HEK293 (cell line): ENCODE measurements around the gene CCDC146.
A peak's percentile ranks its signal among the peaks of the same experiment; 100 is the strongest.

Source experiments
- CTCF ChIA-PET: fragments of 350-600 bp; formaldehyde crosslinking; extraction: SDS; loops from one replicate; lab custom pipeline; 2021; ENCODE audit warnings: antibody characterized with exemption; lab: Yijun Ruan, JAX
- POLR2A ChIA-PET: fragments of 300-600 bp; formaldehyde crosslinking; extraction: SDS; loops from one replicate; lab custom pipeline; 2020; ENCODE audit warnings: antibody characterized with exemption, inconsistent platforms; lab: Yijun Ruan, JAX
- H3K27ac ChIP-seq: fragments of 200-500 bp; sonication (Bioruptor generic); 2 replicates; pipeline ENCODE4 v1.5.1; 2014; ENCODE audit warnings: low read depth, low read length, control low read depth, inconsistent platforms; ENCODE audit errors: extremely low read depth
- H3K36me3 ChIP-seq, 2 experiments: fragments of 200-500 bp in 1 of 2; sonication (Bioruptor generic) in 1 of 2; 1 replicate in 1 of 2; 2 replicates in 1 of 2; pipeline ENCODE4 v1.5.1; 2014 to 2017; ENCODE audit warnings: inconsistent platforms in 2 of 2, low read length in 2 of 2; ENCODE audit not compliant: control insufficient read depth in 2 of 2, insufficient read depth in 1 of 2
- H3K4me1 ChIP-seq: fragments of 200-500 bp; sonication (Bioruptor generic); 2 replicates; pipeline ENCODE4 v1.5.1; 2014; ENCODE audit warnings: mild to moderate bottlenecking, low read length, inconsistent platforms; ENCODE audit not compliant: control insufficient read depth, insufficient read depth
- H3K4me3 ChIP-seq: 2 replicates; pipeline ENCODE4 v1.5.1; 2011; ENCODE audit warnings: low read depth, mild to moderate bottlenecking, control low read depth, low read length, moderate library complexity
- H3K9me3 ChIP-seq: fragments of 200-500 bp; sonication (Bioruptor generic); 2 replicates; pipeline ENCODE4 v1.5.1; 2014; ENCODE audit warnings: low read depth, low read length, inconsistent platforms; ENCODE audit not compliant: control insufficient read depth, insufficient read depth
- HOXC10 ChIP-seq: sonication (generic); formaldehyde crosslinking; IDR thresholded peaks from 2 replicates; pipeline ENCODE4 v1.8.1; 2023; ENCODE audit warnings: mild to moderate bottlenecking, missing genetic modification reagents
- HOXD13 ChIP-seq: sonication (generic); formaldehyde crosslinking; IDR thresholded peaks from 2 replicates; pipeline ENCODE4 v1.8.0; 2022; ENCODE audit warnings: missing genetic modification reagents, borderline replicate concordance
- OSR2 ChIP-seq: fragments of 450-650 bp; formaldehyde crosslinking; IDR thresholded peaks from 2 replicates; pipeline ENCODE4 v1.5.1; 2016; ENCODE audit warnings: missing biosample characterization, missing genetic modification characterization
- RBAK ChIP-seq: fragments of 450-650 bp; formaldehyde crosslinking; IDR thresholded peaks from 2 replicates; pipeline ENCODE4 v1.5.1; 2016; ENCODE audit warnings: missing biosample characterization, missing genetic modification characterization
- REPIN1 ChIP-seq: fragments of 450-650 bp; formaldehyde crosslinking; IDR thresholded peaks from 2 replicates; pipeline ENCODE4 v1.5.1; 2017; ENCODE audit warnings: missing biosample characterization, missing genetic modification characterization, low read depth
- SP2 ChIP-seq: fragments of 450-650 bp; formaldehyde crosslinking; IDR thresholded peaks from 2 replicates; pipeline ENCODE4 v1.5.1; 2016; ENCODE audit warnings: missing biosample characterization, missing genetic modification characterization
- SP7 ChIP-seq: fragments of 450-650 bp; formaldehyde crosslinking; IDR thresholded peaks from 2 replicates; pipeline ENCODE4 v1.5.1; 2016; ENCODE audit warnings: missing biosample characterization, missing genetic modification characterization
- ZBTB48 ChIP-seq: fragments of 450-650 bp; formaldehyde crosslinking; IDR thresholded peaks from 2 replicates; pipeline ENCODE4 v1.5.1; 2016; ENCODE audit warnings: missing biosample characterization, missing genetic modification characterization
- ZEB2 ChIP-seq: fragments of 450-650 bp; formaldehyde crosslinking; IDR thresholded peaks from 2 replicates; pipeline ENCODE4 v1.5.1; 2016; ENCODE audit warnings: missing biosample characterization, missing genetic modification characterization
- ZNF114 ChIP-seq: fragments of 450-650 bp; formaldehyde crosslinking; IDR thresholded peaks from 2 replicates; pipeline ENCODE4 v1.5.0; 2017; ENCODE audit warnings: missing biosample characterization, missing genetic modification characterization
- ZNF157 ChIP-seq: fragments of 450-650 bp; formaldehyde crosslinking; IDR thresholded peaks from 2 replicates; pipeline ENCODE4 v1.5.1; 2016; ENCODE audit warnings: missing biosample characterization, missing genetic modification characterization
- ZNF169 ChIP-seq: fragments of 450-650 bp; formaldehyde crosslinking; IDR thresholded peaks from 2 replicates; pipeline ENCODE4 v1.5.1; 2016; ENCODE audit warnings: missing biosample characterization, missing genetic modification characterization
- ZNF19 ChIP-seq: fragments of 450-650 bp; formaldehyde crosslinking; IDR thresholded peaks from 2 replicates; pipeline ENCODE4; 2016; ENCODE audit warnings: missing biosample characterization, missing genetic modification characterization, low read depth
- ZNF266 ChIP-seq: fragments of 450-650 bp; formaldehyde crosslinking; IDR thresholded peaks from 2 replicates; pipeline ENCODE4 v1.5.1; 2016; ENCODE audit warnings: missing biosample characterization, missing genetic modification characterization, low read depth
- ZNF311 ChIP-seq: fragments of 450-650 bp; formaldehyde crosslinking; IDR thresholded peaks from 2 replicates; pipeline ENCODE4 v1.5.1; 2017; ENCODE audit warnings: missing biosample characterization, missing genetic modification characterization, borderline replicate concordance
- ZNF341 ChIP-seq: fragments of 450-650 bp; formaldehyde crosslinking; IDR thresholded peaks from 2 replicates; pipeline ENCODE4; 2016; ENCODE audit warnings: low read depth, missing biosample characterization, missing genetic modification characterization
- ZNF366 ChIP-seq: fragments of 450-650 bp; formaldehyde crosslinking; conservative IDR thresholded peaks from 2 replicates; pipeline ENCODE4 v1.5.1; 2016; ENCODE audit warnings: missing biosample characterization, missing genetic modification characterization
- ZNF404 ChIP-seq: fragments of 450-650 bp; formaldehyde crosslinking; IDR thresholded peaks from 2 replicates; pipeline ENCODE4 v1.5.1; 2017; ENCODE audit warnings: missing biosample characterization, missing genetic modification characterization
- ZNF426 ChIP-seq: fragments of 450-650 bp; formaldehyde crosslinking; IDR thresholded peaks from 2 replicates; pipeline ENCODE4 v1.5.1; 2017; ENCODE audit warnings: missing biosample characterization, missing genetic modification characterization, mild to moderate bottlenecking, inconsistent platforms, moderate library complexity
- ZNF473 ChIP-seq: fragments of 450-650 bp; formaldehyde crosslinking; IDR thresholded peaks from 2 replicates; pipeline ENCODE4 v1.5.1; 2017; ENCODE audit warnings: missing biosample characterization, missing genetic modification characterization
- ZNF558 ChIP-seq: fragments of 450-650 bp; formaldehyde crosslinking; IDR thresholded peaks from 2 replicates; pipeline ENCODE4 v1.5.1; 2016; ENCODE audit warnings: missing biosample characterization, missing genetic modification characterization
- ZNF624 ChIP-seq: fragments of 450-650 bp; formaldehyde crosslinking; IDR thresholded peaks from 2 replicates; pipeline ENCODE4 v1.5.1; 2017; ENCODE audit warnings: missing biosample characterization, missing genetic modification characterization
- ZNF629 ChIP-seq: fragments of 450-650 bp; formaldehyde crosslinking; IDR thresholded peaks from 2 replicates; pipeline ENCODE4 v1.5.1; 2017; ENCODE audit warnings: missing biosample characterization, missing genetic modification characterization
- ZNF654 ChIP-seq: fragments of 450-650 bp; formaldehyde crosslinking; IDR thresholded peaks from 2 replicates; pipeline ENCODE4 v1.5.1; 2016; ENCODE audit warnings: low read depth, missing biosample characterization, missing genetic modification characterization
- ZNF670 ChIP-seq: fragments of 450-650 bp; formaldehyde crosslinking; IDR thresholded peaks from 2 replicates; pipeline ENCODE4 v1.5.1; 2016; ENCODE audit warnings: missing biosample characterization, missing genetic modification characterization, low read depth
- ZNF747 ChIP-seq: fragments of 450-650 bp; formaldehyde crosslinking; IDR thresholded peaks from 2 replicates; pipeline ENCODE4 v1.5.1; 2016; ENCODE audit warnings: missing biosample characterization, missing genetic modification characterization
- ZNF777 ChIP-seq: fragments of 450-650 bp; formaldehyde crosslinking; IDR thresholded peaks from 2 replicates; pipeline ENCODE4 v1.5.1; 2017; ENCODE audit warnings: missing biosample characterization, missing genetic modification characterization, borderline replicate concordance
- ZSCAN30 ChIP-seq: fragments of 450-650 bp; IDR thresholded peaks from 2 replicates; pipeline ENCODE4 v1.5.1; 2018; ENCODE audit warnings: missing biosample characterization, mild to moderate bottlenecking, missing genetic modification characterization, moderate library complexity
- TF ChIP-seq, protein P1 (sequence below): fragments of 450-650 bp; formaldehyde crosslinking; IDR thresholded peaks from 2 replicates; pipeline ENCODE4 v1.5.1; 2017; ENCODE audit warnings: missing biosample characterization, missing genetic modification characterization
- TF ChIP-seq, protein P2 (sequence below): fragments of 450-650 bp; formaldehyde crosslinking; IDR thresholded peaks from 2 replicates; pipeline ENCODE4 v1.5.1; 2016; ENCODE audit warnings: missing biosample characterization, missing genetic modification characterization, low read depth
- TF ChIP-seq, protein P3 (sequence below): fragments of 450-650 bp; formaldehyde crosslinking; IDR thresholded peaks from 2 replicates; pipeline ENCODE4 v1.5.1; 2016; ENCODE audit warnings: missing biosample characterization, missing genetic modification characterization
- TF ChIP-seq, protein P4 (sequence below): fragments of 450-650 bp; formaldehyde crosslinking; IDR thresholded peaks from 2 replicates; pipeline ENCODE4 v1.5.1; 2017; ENCODE audit warnings: missing biosample characterization, missing genetic modification characterization
- TF ChIP-seq, protein P5 (sequence below): fragments of 450-650 bp; formaldehyde crosslinking; IDR thresholded peaks from 2 replicates; pipeline ENCODE4; 2016; ENCODE audit warnings: missing biosample characterization, missing genetic modification characterization

Gene CCDC146

DNA sequence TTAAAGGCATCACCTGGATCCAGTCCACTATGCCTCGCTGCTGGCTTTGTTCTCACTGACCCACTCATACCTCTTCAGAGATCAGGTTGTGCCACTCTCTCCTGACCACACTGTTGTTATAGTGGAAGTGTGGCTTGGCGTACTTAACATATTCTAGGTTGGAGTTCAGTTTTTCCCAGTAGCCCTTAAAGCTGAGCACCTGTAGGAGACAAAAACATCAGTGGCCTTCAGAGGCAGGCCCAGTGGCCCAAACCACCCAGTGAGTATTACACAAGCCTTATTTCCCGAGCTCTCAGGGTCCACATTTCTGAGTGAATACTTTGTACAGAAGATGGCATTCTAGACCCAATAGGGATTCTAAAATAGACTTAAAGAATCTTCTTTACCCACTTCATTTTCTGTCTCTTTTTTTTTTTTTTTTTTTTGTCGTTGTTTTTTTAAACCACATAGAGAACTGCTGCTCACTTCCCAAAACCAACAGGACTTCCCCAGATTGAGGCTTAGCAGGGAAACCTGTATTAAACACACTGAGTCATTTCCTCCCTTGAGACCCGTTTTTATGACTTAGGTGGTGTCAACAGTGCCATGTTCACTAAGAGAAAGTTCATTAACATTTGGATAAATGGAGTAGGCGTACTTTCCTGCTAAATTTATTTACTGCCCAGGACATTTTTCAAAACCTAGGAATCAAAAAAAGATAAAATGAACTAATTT lies 207.9 kb downstream of the CCDC146 start:
- CTCF ChIA-PET = interaction anchor here (0.7 to 2.3 kb wide), 2 partner anchors 82 to 83 kb away, joined by 4 to 12 read pairs; no protein-coding TSS in a partner anchor
- TF ChIP-seq ZNF366 (tag by site-specific recombination) (no peak), ZNF654 (tag by site-specific recombination) (no peak), ZNF777 (tag by site-specific recombination) (no peak), SP2 (tag by site-specific recombination) (no peak), ZNF624 (tag by site-specific recombination) (no peak), ZSCAN30 (tag by site-specific recombination) (no peak), HOXC10 (CRISPR knock-in tag) (no peak), ZBTB48 (tag by site-specific recombination) (no peak), ZNF404 (no peak), ZNF670 (no peak), REPIN1 (tag by site-specific recombination) (no peak), ZNF266 (no peak), ZNF311 (tag by site-specific recombination) (no peak), ZNF426 (no peak), ZNF473 (tag by site-specific recombination) (no peak), ZNF629 (tag by site-specific recombination) (0 out of 2 replicates have a peak, but pooled peaks have one; percentile 22), ZNF558 (no peak), ZNF169 (tag by site-specific recombination) (no peak), ZNF747 (tag by site-specific recombination) (no peak), SP7 (tag by site-specific recombination) (0 out of 2 replicates have a peak, but pooled peaks have one; percentile 35), HOXD13 (CRISPR knock-in tag) (no peak), ZNF341 (tag by site-specific recombination) (no peak), OSR2 (tag by site-specific recombination) (no peak), ZNF114 (tag by site-specific recombination) (no peak), ZEB2 (tag by site-specific recombination) (no peak), ZNF19 (tag by site-specific recombination) (no peak), RBAK (tag by site-specific recombination) (no peak), ZNF157 (tag by site-specific recombination) (no peak)
- TF ChIP-seq, protein P1, sequence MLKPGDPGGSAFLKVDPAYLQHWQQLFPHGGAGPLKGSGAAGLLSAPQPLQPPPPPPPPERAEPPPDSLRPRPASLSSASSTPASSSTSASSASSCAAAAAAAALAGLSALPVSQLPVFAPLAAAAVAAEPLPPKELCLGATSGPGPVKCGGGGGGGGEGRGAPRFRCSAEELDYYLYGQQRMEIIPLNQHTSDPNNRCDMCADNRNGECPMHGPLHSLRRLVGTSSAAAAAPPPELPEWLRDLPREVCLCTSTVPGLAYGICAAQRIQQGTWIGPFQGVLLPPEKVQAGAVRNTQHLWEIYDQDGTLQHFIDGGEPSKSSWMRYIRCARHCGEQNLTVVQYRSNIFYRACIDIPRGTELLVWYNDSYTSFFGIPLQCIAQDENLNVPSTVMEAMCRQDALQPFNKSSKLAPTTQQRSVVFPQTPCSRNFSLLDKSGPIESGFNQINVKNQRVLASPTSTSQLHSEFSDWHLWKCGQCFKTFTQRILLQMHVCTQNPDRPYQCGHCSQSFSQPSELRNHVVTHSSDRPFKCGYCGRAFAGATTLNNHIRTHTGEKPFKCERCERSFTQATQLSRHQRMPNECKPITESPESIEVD (tag by site-specific recombination) = 0 out of 2 replicates have a peak, but pooled peaks have one; percentile 18
- TF ChIP-seq, protein P2, sequence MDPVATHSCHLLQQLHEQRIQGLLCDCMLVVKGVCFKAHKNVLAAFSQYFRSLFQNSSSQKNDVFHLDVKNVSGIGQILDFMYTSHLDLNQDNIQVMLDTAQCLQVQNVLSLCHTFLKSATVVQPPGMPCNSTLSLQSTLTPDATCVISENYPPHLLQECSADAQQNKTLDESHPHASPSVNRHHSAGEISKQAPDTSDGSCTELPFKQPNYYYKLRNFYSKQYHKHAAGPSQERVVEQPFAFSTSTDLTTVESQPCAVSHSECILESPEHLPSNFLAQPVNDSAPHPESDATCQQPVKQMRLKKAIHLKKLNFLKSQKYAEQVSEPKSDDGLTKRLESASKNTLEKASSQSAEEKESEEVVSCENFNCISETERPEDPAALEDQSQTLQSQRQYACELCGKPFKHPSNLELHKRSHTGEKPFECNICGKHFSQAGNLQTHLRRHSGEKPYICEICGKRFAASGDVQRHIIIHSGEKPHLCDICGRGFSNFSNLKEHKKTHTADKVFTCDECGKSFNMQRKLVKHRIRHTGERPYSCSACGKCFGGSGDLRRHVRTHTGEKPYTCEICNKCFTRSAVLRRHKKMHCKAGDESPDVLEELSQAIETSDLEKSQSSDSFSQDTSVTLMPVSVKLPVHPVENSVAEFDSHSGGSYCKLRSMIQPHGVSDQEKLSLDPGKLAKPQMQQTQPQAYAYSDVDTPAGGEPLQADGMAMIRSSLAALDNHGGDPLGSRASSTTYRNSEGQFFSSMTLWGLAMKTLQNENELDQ (tag by site-specific recombination) = no peak
- TF ChIP-seq, protein P3, sequence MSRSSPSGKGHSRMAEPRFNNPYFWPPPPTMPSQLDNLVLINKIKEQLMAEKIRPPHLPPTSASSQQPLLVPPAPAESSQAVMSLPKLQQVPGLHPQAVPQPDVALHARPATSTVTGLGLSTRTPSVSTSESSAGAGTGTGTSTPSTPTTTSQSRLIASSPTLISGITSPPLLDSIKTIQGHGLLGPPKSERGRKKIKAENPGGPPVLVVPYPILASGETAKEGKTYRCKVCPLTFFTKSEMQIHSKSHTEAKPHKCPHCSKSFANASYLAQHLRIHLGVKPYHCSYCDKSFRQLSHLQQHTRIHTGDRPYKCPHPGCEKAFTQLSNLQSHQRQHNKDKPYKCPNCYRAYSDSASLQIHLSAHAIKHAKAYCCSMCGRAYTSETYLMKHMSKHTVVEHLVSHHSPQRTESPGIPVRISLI (tag by site-specific recombination) = peak; percentile 39; the same call in 1 of the 2 replicates
- TF ChIP-seq, protein P4, sequence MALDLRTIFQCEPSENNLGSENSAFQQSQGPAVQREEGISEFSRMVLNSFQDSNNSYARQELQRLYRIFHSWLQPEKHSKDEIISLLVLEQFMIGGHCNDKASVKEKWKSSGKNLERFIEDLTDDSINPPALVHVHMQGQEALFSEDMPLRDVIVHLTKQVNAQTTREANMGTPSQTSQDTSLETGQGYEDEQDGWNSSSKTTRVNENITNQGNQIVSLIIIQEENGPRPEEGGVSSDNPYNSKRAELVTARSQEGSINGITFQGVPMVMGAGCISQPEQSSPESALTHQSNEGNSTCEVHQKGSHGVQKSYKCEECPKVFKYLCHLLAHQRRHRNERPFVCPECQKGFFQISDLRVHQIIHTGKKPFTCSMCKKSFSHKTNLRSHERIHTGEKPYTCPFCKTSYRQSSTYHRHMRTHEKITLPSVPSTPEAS = no peak
- TF ChIP-seq, protein P5, sequence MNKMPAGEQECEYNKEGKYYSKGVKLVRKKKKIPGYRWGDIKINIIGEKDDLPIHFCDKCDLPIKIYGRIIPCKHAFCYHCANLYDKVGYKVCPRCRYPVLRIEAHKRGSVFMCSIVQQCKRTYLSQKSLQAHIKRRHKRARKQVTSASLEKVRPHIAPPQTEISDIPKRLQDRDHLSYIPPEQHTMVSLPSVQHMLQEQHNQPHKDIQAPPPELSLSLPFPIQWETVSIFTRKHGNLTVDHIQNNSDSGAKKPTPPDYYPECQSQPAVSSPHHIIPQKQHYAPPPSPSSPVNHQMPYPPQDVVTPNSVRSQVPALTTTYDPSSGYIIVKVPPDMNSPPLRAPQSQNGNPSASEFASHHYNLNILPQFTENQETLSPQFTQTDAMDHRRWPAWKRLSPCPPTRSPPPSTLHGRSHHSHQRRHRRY (tag by site-specific recombination) = no peak

More for the DNA sequence above, 207.9 kb downstream of the CCDC146 start:
- POLR2A ChIA-PET = no interaction called here
- H3K27ac ChIP-seq = no peak overlapping the region
- H3K9me3 ChIP-seq = no peaks in the 10 kb centered on the region
- no peak overlapping the region for H3K4me3 ChIP-seq
- H3K36me3 ChIP-seq = no peaks in the 10 kb centered on the region
- no peaks in the 10 kb centered on the region; the same call in 1 of the 2 replicates for H3K4me1 ChIP-seq
